WTC11 (cell line): Measurements from ENCODE around the gene SERP2.

Experiments
- ELF4 ChIP-seq: sonication (generic); formaldehyde crosslinking; IDR thresholded peaks from 2 replicates; pipeline ENCODE4 v1.8.1; 2022; ENCODE audit warnings: low read depth, mild to moderate bottlenecking, moderate library complexity, missing genetic modification reagents
- ETV6 ChIP-seq: sonication (generic); formaldehyde crosslinking; IDR thresholded peaks from 2 replicates; pipeline ENCODE4 v1.8.1; 2022; ENCODE audit warnings: mild to moderate bottlenecking, missing genetic modification reagents
- IRF2 ChIP-seq: sonication (generic); formaldehyde crosslinking; IDR thresholded peaks from 2 replicates; pipeline ENCODE4 v1.8.0; 2022; ENCODE audit warnings: low read depth, missing genetic modification reagents, borderline replicate concordance
- JUN ChIP-seq: sonication (generic); formaldehyde crosslinking; IDR thresholded peaks from 2 replicates; pipeline ENCODE4 v1.8.0; 2023; ENCODE audit warnings: mild to moderate bottlenecking, missing genetic modification reagents
- NFE2L1 ChIP-seq: sonication (generic); formaldehyde crosslinking; IDR thresholded peaks from 2 replicates; pipeline ENCODE4 v1.8.1; 2023; ENCODE audit warnings: missing genetic modification reagents
- NR1H2 ChIP-seq: sonication (generic); formaldehyde crosslinking; IDR thresholded peaks from 2 replicates; pipeline ENCODE4 v1.9.0; 2021; ENCODE audit warnings: mild to moderate bottlenecking, moderate library complexity, missing genetic modification reagents
- RELA ChIP-seq: sonication (generic); formaldehyde crosslinking; IDR thresholded peaks from 2 replicates; pipeline ENCODE4 v1.8.1; 2022; ENCODE audit warnings: missing genetic modification reagents, mild to moderate bottlenecking, borderline replicate concordance
- TEAD4 ChIP-seq: sonication (generic); formaldehyde crosslinking; IDR thresholded peaks from 2 replicates; pipeline ENCODE4 v1.8.0; 2022; ENCODE audit warnings: mild to moderate bottlenecking, missing genetic modification reagents
- ZNF263 ChIP-seq: sonication (generic); formaldehyde crosslinking; IDR thresholded peaks from 2 replicates; pipeline ENCODE4 v1.8.1; 2022; ENCODE audit warnings: low read depth, mild to moderate bottlenecking, moderate library complexity, missing genetic modification reagents
- ZSCAN18 ChIP-seq: fragments of 250-450 bp; sonication (Bioruptor Pico); IDR thresholded peaks from 2 replicates; pipeline ENCODE4 v2.1.2; 2022; ENCODE audit warnings: mild to moderate bottlenecking, moderate library complexity
- TF ChIP-seq, protein P1 (sequence below): fragments of 200-600 bp; IDR thresholded peaks from 2 replicates; pipeline ENCODE4 v1.8.0; 2022; ENCODE audit warnings: antibody characterized with exemption
- TF ChIP-seq, protein P2 (sequence below): sonication (generic); formaldehyde crosslinking; IDR thresholded peaks from 2 replicates; pipeline ENCODE4 v1.8.0; 2023; ENCODE audit warnings: missing genetic modification reagents
- TF ChIP-seq, protein P3 (sequence below): sonication (generic); formaldehyde crosslinking; conservative IDR thresholded peaks from 2 replicates; pipeline ENCODE4 v1.8.1; 2022; ENCODE audit warnings: mild to moderate bottlenecking, missing genetic modification reagents

DNA sequence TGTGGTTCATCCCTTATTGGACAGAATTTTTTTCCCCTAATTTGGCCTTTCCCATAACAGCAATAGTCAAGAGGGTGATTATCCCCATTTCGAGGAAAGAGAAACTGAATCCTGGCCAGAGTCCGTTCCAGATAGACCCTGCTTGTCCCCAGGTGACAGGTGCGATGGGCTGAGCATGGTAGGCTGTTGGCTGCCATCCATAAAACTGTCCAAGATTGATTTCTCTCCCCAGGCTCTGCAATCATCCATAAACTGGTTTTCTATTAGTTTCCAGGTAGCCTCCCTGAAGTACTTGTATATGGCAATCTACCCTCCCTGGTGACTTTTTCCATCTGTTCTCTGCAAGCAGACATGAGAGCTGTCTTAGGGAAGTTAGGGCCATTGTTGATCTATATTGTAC, 25.4 kb downstream of the SERP2 start:
- TF ChIP-seq JUN (CRISPR knock-in tag), result no peak
- TF ChIP-seq ZNF263 (CRISPR knock-in tag), result no peak
- no peak for TF ChIP-seq IRF2 (CRISPR knock-in tag)
- TF ChIP-seq, protein P1, sequence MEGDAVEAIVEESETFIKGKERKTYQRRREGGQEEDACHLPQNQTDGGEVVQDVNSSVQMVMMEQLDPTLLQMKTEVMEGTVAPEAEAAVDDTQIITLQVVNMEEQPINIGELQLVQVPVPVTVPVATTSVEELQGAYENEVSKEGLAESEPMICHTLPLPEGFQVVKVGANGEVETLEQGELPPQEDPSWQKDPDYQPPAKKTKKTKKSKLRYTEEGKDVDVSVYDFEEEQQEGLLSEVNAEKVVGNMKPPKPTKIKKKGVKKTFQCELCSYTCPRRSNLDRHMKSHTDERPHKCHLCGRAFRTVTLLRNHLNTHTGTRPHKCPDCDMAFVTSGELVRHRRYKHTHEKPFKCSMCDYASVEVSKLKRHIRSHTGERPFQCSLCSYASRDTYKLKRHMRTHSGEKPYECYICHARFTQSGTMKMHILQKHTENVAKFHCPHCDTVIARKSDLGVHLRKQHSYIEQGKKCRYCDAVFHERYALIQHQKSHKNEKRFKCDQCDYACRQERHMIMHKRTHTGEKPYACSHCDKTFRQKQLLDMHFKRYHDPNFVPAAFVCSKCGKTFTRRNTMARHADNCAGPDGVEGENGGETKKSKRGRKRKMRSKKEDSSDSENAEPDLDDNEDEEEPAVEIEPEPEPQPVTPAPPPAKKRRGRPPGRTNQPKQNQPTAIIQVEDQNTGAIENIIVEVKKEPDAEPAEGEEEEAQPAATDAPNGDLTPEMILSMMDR, result no peak
- TF ChIP-seq ELF4 (CRISPR knock-in tag), result no peak
- TF ChIP-seq ZSCAN18 (CRISPR knock-in tag), result no peak
- TF ChIP-seq, protein P2, sequence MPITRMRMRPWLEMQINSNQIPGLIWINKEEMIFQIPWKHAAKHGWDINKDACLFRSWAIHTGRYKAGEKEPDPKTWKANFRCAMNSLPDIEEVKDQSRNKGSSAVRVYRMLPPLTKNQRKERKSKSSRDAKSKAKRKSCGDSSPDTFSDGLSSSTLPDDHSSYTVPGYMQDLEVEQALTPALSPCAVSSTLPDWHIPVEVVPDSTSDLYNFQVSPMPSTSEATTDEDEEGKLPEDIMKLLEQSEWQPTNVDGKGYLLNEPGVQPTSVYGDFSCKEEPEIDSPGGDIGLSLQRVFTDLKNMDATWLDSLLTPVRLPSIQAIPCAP (CRISPR knock-in tag), result no peak
- no peak for TF ChIP-seq NFE2L1 (CRISPR knock-in tag)
- TF ChIP-seq ETV6, result no peak
- TF ChIP-seq, protein P3, sequence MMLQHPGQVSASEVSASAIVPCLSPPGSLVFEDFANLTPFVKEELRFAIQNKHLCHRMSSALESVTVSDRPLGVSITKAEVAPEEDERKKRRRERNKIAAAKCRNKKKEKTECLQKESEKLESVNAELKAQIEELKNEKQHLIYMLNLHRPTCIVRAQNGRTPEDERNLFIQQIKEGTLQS (CRISPR knock-in tag), result no peak
- TF ChIP-seq RELA (CRISPR knock-in tag), result no peak
- no peak for TF ChIP-seq NR1H2 (CRISPR knock-in tag)
- TF ChIP-seq TEAD4 (CRISPR knock-in tag), result no peak
